NCI-H1694 treated with DMSO at 0.1 percent for 48 hours (cell line): Measurements from ENCODE around the gene TRNT1.

Experiments used
- DNase-seq: peaks from one replicate; lab custom pipeline; 2025; lab: John Stamatoyannopoulos, UW

TRNT1 gene

GRCh38 chr3:3126477-3127431 is at the start of gene TRNT1:
Gene TRNT1, plus strand, starts transcription at chr3:3126940. Its CDS starts 2,101 bp downstream, at chr3:3129041.
- DNase-seq: peak; percentile 30

- DNase-seq: no peak
Measured at GRCh38 chr3:3080309-3080708, 46.4 kb upstream of the TRNT1 start.

- DNase-seq: no peak
Measured at GRCh38 chr3:3081381-3082233, 45.1 kb upstream of the TRNT1 start.

GRCh38 chr3:3082234-3082924 is 44.4 kb upstream of the TRNT1 start:
- no peak for DNase-seq

GRCh38 chr3:3084890-3085289 is 41.9 kb upstream of the TRNT1 start:
- no peak for DNase-seq

- no peak for DNase-seq
Measured at GRCh38 chr3:3085782-3086181, 41.0 kb upstream of the TRNT1 start.

GRCh38 chr3:3086239-3086638 is 40.5 kb upstream of the TRNT1 start:
- no peak for DNase-seq

GRCh38 chr3:3087279-3087678 is 39.5 kb upstream of the TRNT1 start:
- DNase-seq: no peak

- no peak for DNase-seq
Measured at GRCh38 chr3:3087716-3088465, 38.8 kb upstream of the TRNT1 start.

- DNase-seq: no peak
Measured at GRCh38 chr3:3089017-3089416, 37.7 kb upstream of the TRNT1 start.

GRCh38 chr3:3097958-3098357 is 28.8 kb upstream of the TRNT1 start:
- DNase-seq: no peak

GRCh38 chr3:3101660-3102458 is 24.9 kb upstream of the TRNT1 start:
- DNase-seq: no peak

GRCh38 chr3:3102751-3103150 is 24.0 kb upstream of the TRNT1 start:
- no peak for DNase-seq

GRCh38 chr3:3105246-3105645 is 21.5 kb upstream of the TRNT1 start:
- DNase-seq: no peak

- DNase-seq: no peak
Measured at GRCh38 chr3:3105815-3106214, 20.9 kb upstream of the TRNT1 start.

GRCh38 chr3:3107181-3107580 is 19.6 kb upstream of the TRNT1 start:
- DNase-seq: no peak

- DNase-seq: no peak
Measured at GRCh38 chr3:3107858-3108257, 18.9 kb upstream of the TRNT1 start.

- DNase-seq: no peak
Measured at GRCh38 chr3:3109407-3110298, 17.1 kb upstream of the TRNT1 start.

- DNase-seq: no peak
Measured at GRCh38 chr3:3110299-3110630, 16.5 kb upstream of the TRNT1 start, which contains the start of gene IL5RA. Gene IL5RA, minus strand, starts transcription at chr3:3110374. Its CDS starts 5,390 bp downstream, at chr3:3104984.
